H9 (cell line): Measurements from ENCODE around the gene PTPRF. TPM values are rescaled to one million over a fixed set of nuclear protein-coding genes. Genes with fewer than 3 reads are reported as not detected.

Experiments used
- DNase-seq: peaks from one replicate; pipeline ENCODE4 v3.0.0-alpha.2; 2017
- H2AFZ ChIP-seq: one replicate; pipeline ENCODE4 v1.6.1; 2013; ENCODE audit warnings: mild to moderate bottlenecking, low read length, control low read depth, moderate library complexity
- H2AK5ac ChIP-seq: 2 replicates; pipeline ENCODE4 v1.6.1; 2013; ENCODE audit warnings: low read length, control low read depth, mixed read lengths; ENCODE audit not compliant: insufficient read length
- H2BK120ac ChIP-seq: one replicate; pipeline ENCODE4 v1.6.1; 2013; ENCODE audit warnings: low read depth, mild to moderate bottlenecking, low read length, control low read depth, inconsistent platforms; ENCODE audit not compliant: poor library complexity, severe bottlenecking
- H2BK12ac ChIP-seq: 2 replicates; pipeline ENCODE4 v1.6.1; 2013; ENCODE audit warnings: low read length, control low read depth, mixed read lengths, low read depth; ENCODE audit not compliant: insufficient read length
- H2BK15ac ChIP-seq: 2 replicates; pipeline ENCODE4 v1.6.1; 2013; ENCODE audit warnings: low read depth, low read length, control low read depth
- H2BK20ac ChIP-seq: one replicate; pipeline ENCODE4 v1.6.1; 2013; ENCODE audit warnings: low read depth, mild to moderate bottlenecking, low read length, control low read depth, inconsistent platforms; ENCODE audit not compliant: poor library complexity, severe bottlenecking
- H2BK5ac ChIP-seq: 2 replicates; pipeline ENCODE4 v1.6.1; 2013; ENCODE audit warnings: low read length, control low read depth, mixed read lengths; ENCODE audit not compliant: insufficient read length
- H3K14ac ChIP-seq: 2 replicates; pipeline ENCODE4 v1.6.1; 2013; ENCODE audit warnings: low read length, control low read depth; ENCODE audit not compliant: insufficient read depth
- H3K18ac ChIP-seq: 2 replicates; pipeline ENCODE4 v1.6.1; 2013; ENCODE audit warnings: low read depth, mild to moderate bottlenecking, mixed read lengths, low read length, control low read depth; ENCODE audit not compliant: insufficient read length
- H3K23ac ChIP-seq: 2 replicates; pipeline ENCODE4 v1.6.1; 2013; ENCODE audit warnings: low read length, control low read depth, mixed read lengths, low read depth; ENCODE audit not compliant: insufficient read length
- H3K23me2 ChIP-seq: 2 replicates; pipeline ENCODE4 v1.6.1; 2013; ENCODE audit warnings: low read depth, mild to moderate bottlenecking, mixed read lengths, low read length, control low read depth; ENCODE audit not compliant: insufficient read length, poor library complexity, severe bottlenecking
- H3K27ac ChIP-seq: 2 replicates; pipeline ENCODE4 v1.5.1; 2013; ENCODE audit warnings: low read length, control low read depth, mixed read lengths, low read depth; ENCODE audit not compliant: insufficient read length
- H3K27me3 ChIP-seq: 2 replicates; pipeline ENCODE4 v1.6.1; 2013; ENCODE audit warnings: low read length, control low read depth, inconsistent platforms; ENCODE audit not compliant: insufficient read depth
- H3K4ac ChIP-seq: 2 replicates; pipeline ENCODE4 v1.6.1; 2013; ENCODE audit warnings: low read depth, mild to moderate bottlenecking, control low read depth, inconsistent platforms, low read length, moderate library complexity
- H3K4me1 ChIP-seq: 2 replicates; pipeline ENCODE4 v1.6.1; 2013; ENCODE audit warnings: low read length, control low read depth, inconsistent platforms; ENCODE audit not compliant: insufficient read depth
- H3K4me2 ChIP-seq: 2 replicates; pipeline ENCODE4 v1.6.1; 2013; ENCODE audit warnings: low read length, control low read depth, mixed read lengths; ENCODE audit not compliant: insufficient read length, insufficient read depth
- H3K56ac ChIP-seq: 2 replicates; pipeline ENCODE4 v1.6.1; 2013; ENCODE audit warnings: low read depth, mild to moderate bottlenecking, mixed read lengths, low read length, control low read depth; ENCODE audit not compliant: insufficient read length
- H3K79me1 ChIP-seq: 2 replicates; pipeline ENCODE4 v1.6.1; 2013; ENCODE audit warnings: low read depth, mild to moderate bottlenecking, moderate library complexity, low read length, control low read depth, inconsistent platforms; ENCODE audit not compliant: insufficient read depth, poor library complexity, severe bottlenecking
- H3K79me2 ChIP-seq: 2 replicates; pipeline ENCODE4 v1.6.1; 2013; ENCODE audit warnings: low read length, control low read depth, inconsistent platforms; ENCODE audit not compliant: insufficient read depth
- H3K9ac ChIP-seq: 2 replicates; pipeline ENCODE4 v1.6.1; 2013; ENCODE audit warnings: low read length, control low read depth, mixed read lengths; ENCODE audit not compliant: insufficient read length; ENCODE audit errors: extremely low read depth
- H3K9me3 ChIP-seq: one replicate; pipeline ENCODE4 v1.6.1; 2013; ENCODE audit warnings: low read depth, low read length, inconsistent platforms; ENCODE audit not compliant: control insufficient read depth
- H3T11ph ChIP-seq: one replicate; pipeline ENCODE4 v1.6.1; 2013; ENCODE audit warnings: mild to moderate bottlenecking, low read length, control low read depth, inconsistent platforms
- H4K20me1 ChIP-seq: one replicate; pipeline ENCODE4 v1.6.1; 2013; ENCODE audit not compliant: control insufficient read depth, insufficient read length, insufficient read depth
- H4K5ac ChIP-seq: 2 replicates; pipeline ENCODE4 v1.6.1; 2013; ENCODE audit warnings: low read depth, mild to moderate bottlenecking, mixed read lengths, low read length, control low read depth; ENCODE audit not compliant: insufficient read length
- H4K8ac ChIP-seq: replicated peaks from 2 replicates; pipeline ENCODE4 v1.6.1; 2013; ENCODE audit warnings: low read length, control low read depth, mixed read lengths, low read depth; ENCODE audit not compliant: insufficient read length
- H4K91ac ChIP-seq: 2 replicates; pipeline ENCODE4 v1.6.1; 2013; ENCODE audit warnings: low read depth, mild to moderate bottlenecking, moderate library complexity, mixed read lengths, low read length, control low read depth; ENCODE audit not compliant: insufficient read length
- H3K27ac Mint-ChIP-seq, 3 experiments: 2 replicates in 2 of 3; 3 replicates in 1 of 3; pipeline ENCODE4 v1.8.0; 2020 to 2021; ENCODE audit warnings: mixed read lengths in 3 of 3, mild to moderate bottlenecking in 1 of 3, moderate library complexity in 1 of 3
- H3K27me3 Mint-ChIP-seq: 2 replicates; pipeline ENCODE4 v1.8.0; 2021; ENCODE audit warnings: low read depth, mild to moderate bottlenecking, moderate library complexity, mixed read lengths
- H3K36me3 Mint-ChIP-seq, 3 experiments: 2 replicates in 2 of 3; 3 replicates in 1 of 3; pipeline ENCODE4 v1.8.0; 2020 to 2021; ENCODE audit warnings: low read depth in 3 of 3, mixed read lengths in 3 of 3; ENCODE audit not compliant: insufficient read depth in 1 of 3
- H3K4me1 Mint-ChIP-seq, 2 experiments: 2 replicates each; pipeline ENCODE4 v1.8.0; 2020; ENCODE audit warnings: mixed read lengths in 2 of 2
- H3K4me3 Mint-ChIP-seq, 2 experiments: 2 replicates in 1 of 2; 3 replicates in 1 of 2; pipeline ENCODE4 v1.8.0; 2020 to 2021; ENCODE audit warnings: mild to moderate bottlenecking in 2 of 2, mixed read lengths in 2 of 2, moderate library complexity in 1 of 2
- H3K9me3 Mint-ChIP-seq, 2 experiments: 2 replicates in 1 of 2; 3 replicates in 1 of 2; pipeline ENCODE4 v1.8.0; 2020; ENCODE audit warnings: mild to moderate bottlenecking in 2 of 2, mixed read lengths in 2 of 2, moderate library complexity in 1 of 2
- CTCF ChIP-seq: fragments of 200-600 bp; sonication (generic); conservative IDR thresholded peaks from 3 replicates; pipeline ENCODE4 v1.8.0; 2021; ENCODE audit warnings: antibody characterized with exemption, mild to moderate bottlenecking
- WGBS: extraction: QIAGEN DNeasy Blood & Tissue Kit; methylation state at CpG from one replicate; pipeline ENCODE4 v1.1.7; 2013; ENCODE audit warnings: missing lambda C conversion rate, low lambda C conversion rate, mixed read lengths; ENCODE audit not compliant: insufficient read length; ENCODE audit errors: extremely low coverage; 5-methylcytosine and 5-hydroxymethylcytosine counted together
- total RNA-seq: library from RNA; stranded (reverse); gene quantifications from 2 replicates; pipeline ENCODE4 v1.2.1, GENCODE V29; 2021

The PTPRF gene
- total RNA-seq, 1 experiment from 2014 or later: 193 TPM

- Histone ChIP-seq H3K9me3 (no peaks in the 10 kb centered on the region), H3K18ac (no peak overlapping the region), H3K9ac (no peak overlapping the region), H2BK20ac (no peak overlapping the region), H4K20me1 (no peaks in the 10 kb centered on the region), H3K27me3 (no peaks in the 10 kb centered on the region), H3K27ac (no peak overlapping the region), H3K14ac (no peak overlapping the region), H3K4ac (no peak overlapping the region), H3K4me1 (no peaks in the 10 kb centered on the region), H4K91ac (no peak overlapping the region), H2BK120ac (no peak overlapping the region), H3K23me2 (no peaks in the 10 kb centered on the region), H2BK12ac (no peak overlapping the region), H2AFZ (no peak overlapping the region), H4K5ac (no peak overlapping the region), H3K79me2 (no peaks in the 10 kb centered on the region), H3K56ac (no peak overlapping the region), H2AK5ac (no peak overlapping the region), H2BK15ac (no peak overlapping the region), H3K4me2 (no peak overlapping the region), H3K23ac (no peak overlapping the region), H3K79me1 (no peaks in the 10 kb centered on the region), H2BK5ac (no peak overlapping the region), H3T11ph (no peak overlapping the region), H4K8ac (no peak overlapping the region)
- Mint-ChIP-seq H3K27me3 (no peaks in the 10 kb centered on the region), H3K4me1 (peaks cover 9 to 12% of the 10 kb centered on the region in 2 experiments), H3K9me3 (no peaks in the 10 kb centered on the region; a peak in 1 of 5 replicates), H3K4me3 (no peak overlapping the region), H3K36me3 (peaks cover 26 to 53% (median 52%) of the 10 kb centered on the region in 3 experiments), H3K27ac (no peak overlapping the region)
- no peak for TF ChIP-seq CTCF
- no CpG with 5 or more reads among the region's 9 CpGs for WGBS
- no peak for DNase-seq
Measured at GRCh38 chr1:43580039-43580438, 49.4 kb downstream of the PTPRF start.
